Measurements from ENCODE around the gene SS18. TPM values are rescaled to one million over a fixed set of nuclear protein-coding genes. Genes with fewer than 3 reads are reported as not detected.
"Not testable (repeated sequence)": the region's sequence is repeated elsewhere in the genome, so short reads cannot be mapped to it uniquely, and the experiment has no call there.

Gene SS18, protein sequence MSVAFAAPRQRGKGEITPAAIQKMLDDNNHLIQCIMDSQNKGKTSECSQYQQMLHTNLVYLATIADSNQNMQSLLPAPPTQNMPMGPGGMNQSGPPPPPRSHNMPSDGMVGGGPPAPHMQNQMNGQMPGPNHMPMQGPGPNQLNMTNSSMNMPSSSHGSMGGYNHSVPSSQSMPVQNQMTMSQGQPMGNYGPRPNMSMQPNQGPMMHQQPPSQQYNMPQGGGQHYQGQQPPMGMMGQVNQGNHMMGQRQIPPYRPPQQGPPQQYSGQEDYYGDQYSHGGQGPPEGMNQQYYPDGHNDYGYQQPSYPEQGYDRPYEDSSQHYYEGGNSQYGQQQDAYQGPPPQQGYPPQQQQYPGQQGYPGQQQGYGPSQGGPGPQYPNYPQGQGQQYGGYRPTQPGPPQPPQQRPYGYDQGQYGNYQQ
- total RNA-seq, result 10 to 100 TPM; 47.7 to 54.9 TPM

DNA sequence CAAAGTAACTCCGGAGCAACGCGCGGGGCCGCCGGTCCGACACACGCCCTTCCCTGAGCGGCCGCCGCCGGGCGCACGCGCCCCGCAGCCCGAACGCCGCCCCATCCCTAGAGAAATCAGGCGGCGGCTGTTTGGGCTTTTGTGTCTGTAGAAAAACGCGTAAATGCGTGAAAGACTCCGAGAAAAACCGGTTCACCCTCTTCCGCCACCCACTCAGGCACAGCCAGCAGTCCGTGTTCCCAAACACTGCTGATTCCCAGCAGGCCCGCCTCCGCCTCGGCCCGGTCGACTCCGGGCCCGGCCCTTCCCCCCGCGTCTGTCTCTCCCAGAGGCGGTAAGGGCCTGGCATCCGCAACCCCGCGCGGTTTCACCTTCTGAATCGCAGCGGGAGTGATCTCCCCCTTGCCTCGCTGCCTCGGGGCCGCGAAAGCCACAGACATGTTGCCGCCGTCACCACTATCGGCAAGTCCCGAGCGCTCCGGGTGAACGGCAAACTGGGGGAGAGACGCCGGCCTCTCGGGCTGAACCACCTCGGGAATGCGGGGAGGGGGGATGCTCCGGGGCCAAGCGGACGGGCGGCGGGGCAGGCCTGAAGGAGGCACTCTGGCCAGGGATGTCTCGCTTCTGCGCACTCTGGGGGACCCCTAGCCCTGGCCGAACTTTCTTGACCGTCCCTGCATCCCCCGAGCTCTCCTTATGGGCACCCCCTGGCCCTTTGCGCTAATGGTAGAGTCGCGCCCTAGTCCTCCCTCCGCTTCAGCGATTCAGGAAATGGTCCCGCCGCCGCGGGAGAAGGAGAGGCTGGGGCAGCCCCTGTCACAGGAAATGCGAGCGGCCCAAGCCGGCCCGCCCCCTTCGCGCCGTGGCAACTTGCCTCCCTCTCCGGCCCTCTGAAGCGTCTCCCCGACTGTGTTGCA lies at the start of gene SS18:
TSS of gene SS18 (minus strand) at position 484 of the 917 bp plus-strand sequence. CDS start at position 440, 44 bp downstream.
- peaks cover 0 to 18% of the 10 kb centered on the region in 2 donors for H3K4me1 ChIP-seq
- peak within 1 kb of the TSS; percentile 96 to 97 for H3K27ac ChIP-seq
- peak; percentile 94 for DNase-seq (ENCODE audit: low spot score)
- H3K27me3 ChIP-seq, result no peaks in the 10 kb centered on the region
- peaks cover 15% of the 10 kb centered on the region for H3K36me3 ChIP-seq
- H3K4me3 ChIP-seq, result peak within 1 kb of the TSS; percentile 80 to 89
- TF ChIP-seq, protein P1, sequence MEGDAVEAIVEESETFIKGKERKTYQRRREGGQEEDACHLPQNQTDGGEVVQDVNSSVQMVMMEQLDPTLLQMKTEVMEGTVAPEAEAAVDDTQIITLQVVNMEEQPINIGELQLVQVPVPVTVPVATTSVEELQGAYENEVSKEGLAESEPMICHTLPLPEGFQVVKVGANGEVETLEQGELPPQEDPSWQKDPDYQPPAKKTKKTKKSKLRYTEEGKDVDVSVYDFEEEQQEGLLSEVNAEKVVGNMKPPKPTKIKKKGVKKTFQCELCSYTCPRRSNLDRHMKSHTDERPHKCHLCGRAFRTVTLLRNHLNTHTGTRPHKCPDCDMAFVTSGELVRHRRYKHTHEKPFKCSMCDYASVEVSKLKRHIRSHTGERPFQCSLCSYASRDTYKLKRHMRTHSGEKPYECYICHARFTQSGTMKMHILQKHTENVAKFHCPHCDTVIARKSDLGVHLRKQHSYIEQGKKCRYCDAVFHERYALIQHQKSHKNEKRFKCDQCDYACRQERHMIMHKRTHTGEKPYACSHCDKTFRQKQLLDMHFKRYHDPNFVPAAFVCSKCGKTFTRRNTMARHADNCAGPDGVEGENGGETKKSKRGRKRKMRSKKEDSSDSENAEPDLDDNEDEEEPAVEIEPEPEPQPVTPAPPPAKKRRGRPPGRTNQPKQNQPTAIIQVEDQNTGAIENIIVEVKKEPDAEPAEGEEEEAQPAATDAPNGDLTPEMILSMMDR (IDR thresholded peaks at IDR 0.05), result peak in 1 of 2 donors; percentile 28
- no peaks in the 10 kb centered on the region for H3K9me3 ChIP-seq

DNA sequence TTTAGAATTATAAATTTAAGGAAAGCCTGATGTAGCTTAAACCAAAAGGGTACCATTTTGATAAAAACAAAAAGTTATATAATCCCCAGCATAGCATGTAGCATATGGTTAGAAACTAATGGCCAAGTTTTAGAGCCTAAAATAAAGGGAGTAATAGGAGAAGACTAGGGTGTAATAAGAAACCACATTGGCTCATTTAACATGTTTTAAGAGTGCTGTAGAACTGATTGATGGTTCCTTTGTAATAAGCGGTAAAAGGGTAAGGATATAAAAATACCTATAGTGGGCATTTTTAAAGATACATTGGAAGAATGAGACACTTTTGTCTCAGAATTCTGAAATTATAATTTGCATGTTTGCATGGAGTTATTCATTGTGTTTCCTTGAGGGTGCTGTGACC lies 45.1 kb upstream of the SS18 start:
- Histone ChIP-seq H3K27me3 (no peaks in the 10 kb centered on the region), H3K36me3 (no peaks in the 10 kb centered on the region), H3K27ac (no peak overlapping the region), H3K4me1 (no peaks in the 10 kb centered on the region), H3K4me3 (no peak overlapping the region), H3K9me3 (no peaks in the 10 kb centered on the region)
- TF ChIP-seq, protein P1 (IDR thresholded peaks at IDR 0.05), result no peak
- DNase-seq (ENCODE audit: low spot score), result no peak

DNA sequence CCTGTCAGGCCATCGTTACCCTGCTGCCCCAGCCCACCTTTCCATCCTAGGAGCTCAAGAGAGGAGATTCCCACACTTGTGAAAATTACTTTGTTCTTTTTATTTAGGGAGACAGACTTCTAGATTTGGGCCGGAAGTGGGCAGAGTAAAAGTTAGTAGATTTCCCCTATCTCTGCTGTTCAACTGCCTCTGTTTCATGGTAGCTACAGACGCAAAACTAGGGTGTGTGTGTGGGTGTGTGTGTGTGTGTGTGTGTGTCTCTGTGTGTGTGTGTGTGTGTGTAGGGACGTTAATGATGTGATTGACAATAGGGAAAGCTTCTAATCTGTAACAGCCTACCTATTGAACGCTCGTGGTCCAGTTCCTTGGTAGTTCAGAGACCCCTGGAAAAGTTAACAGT lies 43.7 kb upstream of the SS18 start:
- TF ChIP-seq, protein P1 (IDR thresholded peaks at IDR 0.05), result no peak
- no peaks in the 10 kb centered on the region for H3K4me1 ChIP-seq
- no peak overlapping the region for H3K4me3 ChIP-seq
- no peak overlapping the region for H3K27ac ChIP-seq
- H3K36me3 ChIP-seq, result no peaks in the 10 kb centered on the region
- H3K27me3 ChIP-seq, result no peaks in the 10 kb centered on the region
- DNase-seq (ENCODE audit: low spot score), result no peak
- H3K9me3 ChIP-seq, result no peaks in the 10 kb centered on the region

DNA sequence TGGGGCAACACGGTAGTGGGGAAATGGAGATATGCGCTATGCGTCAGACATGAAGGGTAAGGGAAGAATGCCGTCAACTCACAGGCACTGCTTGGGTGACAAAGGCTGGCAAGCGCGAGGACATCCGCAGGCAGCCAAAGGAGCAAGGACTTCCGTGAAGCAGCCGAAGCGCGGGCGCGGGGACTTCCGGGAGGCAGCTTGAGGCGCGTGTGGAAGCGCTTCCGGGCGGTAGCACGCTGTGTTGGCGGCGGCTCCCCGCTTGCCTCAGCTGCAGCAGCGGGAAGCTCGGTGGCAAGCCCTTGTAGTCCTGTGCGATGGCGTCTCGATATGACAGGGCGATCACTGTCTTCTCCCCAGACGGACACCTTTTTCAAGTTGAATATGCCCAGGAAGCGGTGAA lies 43.2 kb upstream of the SS18 start, which contains the start of gene PSMA8:
TSS of gene PSMA8 (plus strand) at position 218 of the 400 bp plus-strand sequence. CDS start at position 315, 97 bp downstream.
- TF ChIP-seq, protein P1 (IDR thresholded peaks at IDR 0.05), result no peak
- Histone ChIP-seq H3K27me3 (no peaks in the 10 kb centered on the region), H3K9me3 (no peaks in the 10 kb centered on the region), H3K4me3 (no peak within 1 kb of the TSS), H3K27ac (no peak within 1 kb of the TSS), H3K36me3 (no peaks in the 10 kb centered on the region), H3K4me1 (no peaks in the 10 kb centered on the region)
- no peak for DNase-seq (ENCODE audit: low spot score)

DNA sequence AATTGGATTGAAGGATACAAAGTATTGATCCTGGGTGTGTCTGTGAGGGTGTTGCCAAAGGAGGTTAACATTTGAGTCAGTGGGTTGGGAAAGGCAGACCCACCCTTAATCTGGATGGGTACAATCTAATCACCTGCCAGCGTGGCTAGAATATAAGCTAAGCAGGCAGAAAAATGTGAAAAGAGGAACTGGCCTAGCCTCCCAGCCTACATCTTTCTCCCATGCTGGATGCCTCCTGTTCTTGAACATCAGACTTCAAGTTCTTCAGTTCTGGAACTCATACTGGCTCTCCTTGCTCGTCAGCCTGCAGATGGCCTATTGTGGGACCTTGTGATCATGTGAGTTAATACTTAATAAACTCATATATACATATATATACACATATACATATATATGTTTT lies 37.8 kb upstream of the SS18 start:
- not testable (repeated sequence) for DNase-seq (ENCODE audit: low spot score); H3K27ac ChIP-seq; H3K4me1 ChIP-seq; H3K36me3 ChIP-seq; H3K4me3 ChIP-seq; H3K9me3 ChIP-seq; H3K27me3 ChIP-seq

DNA sequence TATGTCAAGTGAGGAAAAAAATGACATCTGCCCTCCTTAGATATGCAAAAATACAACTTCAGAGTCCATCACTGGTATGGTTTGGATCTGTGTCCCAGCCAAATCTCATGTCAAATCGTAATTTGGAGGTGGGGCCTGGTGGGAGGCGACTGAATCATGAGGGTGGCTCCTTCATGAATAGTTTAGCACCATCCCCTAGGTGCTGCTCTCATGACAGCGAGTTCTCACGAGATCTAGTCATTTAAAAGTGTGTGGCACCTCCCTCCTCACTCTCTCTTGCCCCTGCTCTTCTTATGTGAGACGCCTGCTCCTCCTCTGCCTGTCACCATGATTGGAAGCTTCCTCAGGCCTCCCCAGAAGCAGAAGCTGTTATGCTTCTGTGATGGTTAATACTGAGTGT lies 37.4 kb upstream of the SS18 start:
- H3K4me1 ChIP-seq, result no peaks in the 10 kb centered on the region

DNA sequence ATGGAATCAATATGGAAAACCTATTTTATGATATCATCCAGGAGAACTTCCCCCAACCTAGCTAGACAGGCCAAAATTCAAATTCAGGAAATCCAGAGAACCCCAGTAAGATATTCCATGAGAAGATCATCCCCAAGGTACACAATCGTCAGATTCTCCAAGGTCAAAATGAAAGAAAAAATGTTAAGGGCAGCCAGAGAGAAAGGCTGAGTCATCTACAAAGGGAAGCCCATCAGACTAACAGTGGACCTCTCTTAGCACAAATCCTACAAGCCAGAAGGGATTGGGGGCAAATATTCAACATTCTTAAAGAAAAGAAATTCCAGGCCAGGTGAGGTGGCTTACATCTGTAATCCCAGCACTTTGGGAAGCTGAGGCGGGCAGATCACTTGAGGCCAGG lies 31.6 kb upstream of the SS18 start:
- H3K9me3 ChIP-seq; H3K27ac ChIP-seq; DNase-seq (ENCODE audit: low spot score); H3K36me3 ChIP-seq; H3K4me1 ChIP-seq; H3K27me3 ChIP-seq; H3K4me3 ChIP-seq: not testable (repeated sequence)

More for the DNA sequence above, 37.4 kb upstream of the SS18 start:
- DNase-seq (ENCODE audit: low spot score), result no peak
- Histone ChIP-seq H3K4me3 (no peak overlapping the region), H3K9me3 (no peaks in the 10 kb centered on the region), H3K36me3 (no peaks in the 10 kb centered on the region), H3K27me3 (no peaks in the 10 kb centered on the region), H3K27ac (no peak overlapping the region)
- TF ChIP-seq, protein P1 (IDR thresholded peaks at IDR 0.05), result no peak
